Cardiac fibroblast (primary cell): ENCODE results near the gene BFAR.

ENCODE experiments used
- DNase-seq, 2 donors: peaks; one replicate each; pipeline versions ENCODE4 v3.0.0 to v3.0.0-alpha.2; 2010; ENCODE audit warnings: low read depth in 2 of 2
- H3K4me3 ChIP-seq, 2 donors: replicated peaks in 1 of 2; 1 replicate in 1 of 2; 2 replicates in 1 of 2; pipeline ENCODE4 v1.5.1; 2011; ENCODE audit warnings: low read depth in 2 of 2, low read length in 2 of 2, mild to moderate bottlenecking in 2 of 2, moderate library complexity in 1 of 2
- CTCF ChIP-seq: IDR thresholded peaks from one replicate; pipeline ENCODE4 v1.5.1; 2011; ENCODE audit warnings: low read depth, mild to moderate bottlenecking, low read length, inconsistent platforms

BFAR gene

DNA sequence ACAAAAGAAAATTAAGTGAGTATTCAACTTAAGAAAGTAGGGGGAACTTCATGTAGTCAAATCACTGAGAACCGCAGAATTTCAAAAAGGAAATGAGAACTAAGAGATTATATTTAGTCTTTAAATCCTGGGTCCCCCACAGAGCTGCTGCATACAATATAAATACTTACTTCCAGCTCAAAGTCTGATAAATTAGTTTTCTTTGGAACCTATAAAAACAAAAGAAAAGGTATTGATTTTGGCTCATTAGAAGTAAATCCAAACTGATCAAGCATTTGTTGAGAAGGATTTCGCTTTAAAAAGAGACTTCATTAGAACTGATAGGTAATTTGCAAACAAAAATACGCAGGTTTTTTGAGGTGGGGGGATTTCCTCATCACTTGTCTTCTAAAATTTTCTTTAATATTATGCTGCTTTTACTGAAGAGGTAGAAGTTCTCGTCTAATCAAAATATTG, 24.6 kb upstream of the BFAR start:
- no peak for DNase-seq
- H3K4me3 ChIP-seq, result no peak overlapping the region
- no peak for TF ChIP-seq CTCF

DNA sequence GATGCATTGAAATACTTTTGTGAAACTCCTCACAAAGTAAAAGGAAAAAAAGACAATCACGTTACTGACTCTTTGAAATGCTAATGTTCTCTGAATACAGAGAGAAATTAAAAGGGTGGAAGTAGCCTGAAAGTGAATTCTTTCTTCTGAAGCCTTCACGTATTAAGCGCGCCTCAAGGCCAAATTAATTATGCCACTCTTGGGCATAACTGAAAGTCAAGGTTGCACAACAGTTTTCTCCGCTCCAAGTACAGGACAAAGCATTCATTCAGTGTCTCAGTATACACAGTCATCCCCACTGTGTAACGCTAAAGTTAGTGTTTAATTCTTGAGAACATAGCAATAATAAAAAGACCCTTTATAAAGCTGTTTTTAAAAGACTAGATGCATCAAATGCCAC, 24.1 kb upstream of the BFAR start:
- no peak for DNase-seq
- no peak overlapping the region for H3K4me3 ChIP-seq
- TF ChIP-seq CTCF, result no peak

DNA sequence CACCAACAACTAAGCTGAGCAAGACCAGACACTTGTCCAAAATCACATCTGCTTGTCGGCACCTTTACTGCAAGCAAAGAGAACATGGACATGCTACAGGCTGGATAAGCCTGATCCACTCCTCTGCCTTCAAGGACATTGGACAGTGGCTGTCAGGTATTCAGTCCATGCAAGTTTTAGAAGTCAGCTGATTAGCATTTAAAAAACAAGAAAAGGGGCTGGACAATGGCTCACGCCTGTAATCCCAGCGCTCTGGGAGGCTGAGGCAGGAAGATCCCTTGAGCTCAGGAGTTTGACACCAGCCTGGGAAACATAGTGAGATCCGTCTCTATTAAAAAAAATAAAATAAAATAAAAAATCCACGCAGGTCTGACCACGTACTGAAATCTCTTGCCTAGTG, 23.0 kb upstream of the BFAR start:
- no peak overlapping the region for H3K4me3 ChIP-seq
- no peak for TF ChIP-seq CTCF
- no peak for DNase-seq

DNA sequence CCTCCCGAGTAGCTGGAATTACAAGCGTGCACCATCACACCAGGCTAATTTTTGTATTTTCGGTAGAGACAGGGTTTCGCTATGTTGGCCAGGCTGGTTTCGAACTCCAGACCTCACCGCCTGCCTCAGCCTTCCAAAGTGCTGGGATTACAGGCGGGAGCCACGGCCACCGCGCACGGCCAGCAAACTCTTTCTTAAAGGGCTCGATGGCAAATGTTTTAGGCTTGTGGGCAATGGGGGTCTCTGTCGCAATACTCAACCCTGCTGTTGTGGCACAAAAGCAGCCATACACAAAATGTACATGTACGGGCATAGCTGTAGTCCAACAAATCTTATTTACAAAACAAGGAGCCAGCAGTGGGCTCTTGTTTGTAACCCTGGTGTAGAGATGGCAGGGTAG, 21.1 kb upstream of the BFAR start:
- DNase-seq, result no peak
- no peak overlapping the region for H3K4me3 ChIP-seq
- no peak for TF ChIP-seq CTCF

GRCh38 chr16:14613991-14614390, 18.8 kb upstream of the BFAR start:
- TF ChIP-seq CTCF, result no peak
- DNase-seq, result no peak
- H3K4me3 ChIP-seq, result no peak overlapping the region

- no peak for TF ChIP-seq CTCF
- no peak for DNase-seq
- H3K4me3 ChIP-seq, result no peak overlapping the region
Measured at GRCh38 chr16:14616280-14616679, 16.5 kb upstream of the BFAR start.

DNA sequence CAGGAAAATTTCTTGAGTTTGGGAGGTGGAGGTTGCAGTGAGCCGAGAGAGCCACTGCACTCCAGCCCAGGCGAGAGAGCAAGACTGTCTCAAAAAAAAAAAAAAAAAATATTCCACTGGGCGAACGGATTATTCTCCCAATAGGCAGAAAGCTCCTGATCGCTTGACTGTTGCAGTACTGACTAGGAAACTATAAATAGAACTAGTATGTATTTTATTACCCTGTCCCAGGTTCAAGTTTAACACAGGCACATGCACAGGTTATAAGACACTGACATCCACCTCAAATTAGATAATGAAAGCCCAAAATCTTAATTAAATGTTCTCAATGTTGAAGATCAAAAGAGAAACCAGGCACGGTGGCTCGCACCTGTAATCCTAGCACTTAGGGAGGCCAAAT, 14.2 kb upstream of the BFAR start:
- H3K4me3 ChIP-seq, result no peak overlapping the region
- no peak for TF ChIP-seq CTCF
- no peak for DNase-seq
